ENCODE measurements around the gene RPL10. TPM values are rescaled to one million over a fixed set of nuclear protein-coding genes. Genes with fewer than 3 reads are reported as not detected.

The RPL10 gene
- total RNA-seq, 1 donor from 2014 or later: 3,704 TPM

DNA sequence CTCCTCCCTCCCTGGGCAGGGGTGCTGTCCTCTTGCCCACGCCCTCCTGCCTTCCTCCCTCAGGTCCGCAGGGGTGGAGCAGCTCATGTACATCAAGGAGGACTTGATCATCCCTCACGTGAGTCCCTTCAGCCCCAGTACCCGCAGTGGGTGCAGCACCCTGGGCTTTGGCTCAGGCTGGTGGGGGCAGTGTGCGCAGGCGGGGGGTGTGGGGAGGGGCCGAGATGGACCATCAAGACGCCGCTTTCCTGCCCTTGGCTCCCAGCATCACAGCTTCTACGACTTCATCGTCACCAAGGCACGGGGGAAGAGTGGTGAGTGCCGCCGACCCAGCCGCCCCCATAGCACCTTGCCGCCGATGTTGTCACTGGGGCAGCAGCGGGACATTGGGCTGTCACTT, 51.4 kb downstream of the RPL10 start:
- Mint-ChIP-seq H3K4me1 (ENCODE audit: unreplicated experiment) (no peaks in the 10 kb centered on the region), H3K27ac (ENCODE audit: unreplicated experiment) (no peak overlapping the region), H3K9me3 (ENCODE audit: unreplicated experiment) (no peaks in the 10 kb centered on the region), H3K4me3 (ENCODE audit: unreplicated experiment) (no peak overlapping the region), H3K36me3 (ENCODE audit: low read depth, unreplicated experiment) (no peaks in the 10 kb centered on the region), H3K27me3 (ENCODE audit: unreplicated experiment) (peaks cover 1% of the 10 kb centered on the region)
- DNase-seq (ENCODE audit: low spot score): no peak
- TF ChIP-seq, protein P1, sequence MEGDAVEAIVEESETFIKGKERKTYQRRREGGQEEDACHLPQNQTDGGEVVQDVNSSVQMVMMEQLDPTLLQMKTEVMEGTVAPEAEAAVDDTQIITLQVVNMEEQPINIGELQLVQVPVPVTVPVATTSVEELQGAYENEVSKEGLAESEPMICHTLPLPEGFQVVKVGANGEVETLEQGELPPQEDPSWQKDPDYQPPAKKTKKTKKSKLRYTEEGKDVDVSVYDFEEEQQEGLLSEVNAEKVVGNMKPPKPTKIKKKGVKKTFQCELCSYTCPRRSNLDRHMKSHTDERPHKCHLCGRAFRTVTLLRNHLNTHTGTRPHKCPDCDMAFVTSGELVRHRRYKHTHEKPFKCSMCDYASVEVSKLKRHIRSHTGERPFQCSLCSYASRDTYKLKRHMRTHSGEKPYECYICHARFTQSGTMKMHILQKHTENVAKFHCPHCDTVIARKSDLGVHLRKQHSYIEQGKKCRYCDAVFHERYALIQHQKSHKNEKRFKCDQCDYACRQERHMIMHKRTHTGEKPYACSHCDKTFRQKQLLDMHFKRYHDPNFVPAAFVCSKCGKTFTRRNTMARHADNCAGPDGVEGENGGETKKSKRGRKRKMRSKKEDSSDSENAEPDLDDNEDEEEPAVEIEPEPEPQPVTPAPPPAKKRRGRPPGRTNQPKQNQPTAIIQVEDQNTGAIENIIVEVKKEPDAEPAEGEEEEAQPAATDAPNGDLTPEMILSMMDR (IDR thresholded peaks at IDR 0.05; ENCODE audit: unreplicated experiment): no peak

- TF ChIP-seq, protein P1 (IDR thresholded peaks at IDR 0.05; ENCODE audit: unreplicated experiment): no peak
- Mint-ChIP-seq H3K4me1 (ENCODE audit: unreplicated experiment) (no peaks in the 10 kb centered on the region), H3K4me3 (ENCODE audit: unreplicated experiment) (no peak overlapping the region), H3K36me3 (ENCODE audit: low read depth, unreplicated experiment) (no peaks in the 10 kb centered on the region), H3K27ac (ENCODE audit: unreplicated experiment) (no peak overlapping the region), H3K27me3 (ENCODE audit: unreplicated experiment) (peaks cover 1% of the 10 kb centered on the region), H3K9me3 (ENCODE audit: unreplicated experiment) (no peaks in the 10 kb centered on the region)
- DNase-seq (ENCODE audit: low spot score): no peak
Observed at GRCh38 chrX:154450312-154450711, 52.1 kb downstream of the RPL10 start.

Small RNAs within 50 kb of the gene (microRNA-seq; reads per million reads assigned to microRNA genes)
- 11.8 reads per million, percentile 61 among the genes with 10 or more reads in this experiment for gene MIR6858 (ENCODE audit: unreplicated experiment)

Other genes with a start within 250 kb of the RPL10 start
- gene OPN1MW, start 215.8 kb upstream of the RPL10 start, total RNA-seq (ENCODE audit: unreplicated experiment): not detected
- not detected for gene OPN1MW2, start 178.6 kb upstream of the RPL10 start, total RNA-seq (ENCODE audit: unreplicated experiment)
- not detected for gene OPN1MW3, start 140.8 kb upstream of the RPL10 start, total RNA-seq (ENCODE audit: unreplicated experiment)
- not detected for gene TEX28, start 103.3 kb upstream of the RPL10 start, total RNA-seq (ENCODE audit: unreplicated experiment)
- 7.1 TPM for gene TKTL1, start 102.6 kb upstream of the RPL10 start, total RNA-seq (ENCODE audit: unreplicated experiment)
- gene FLNA, start 23.7 kb upstream of the RPL10 start, total RNA-seq (ENCODE audit: unreplicated experiment): 1,022 TPM
- gene EMD, start 19.1 kb upstream of the RPL10 start, total RNA-seq (ENCODE audit: unreplicated experiment): 44.7 TPM
- 38.6 TPM for gene DNASE1L1, start 10.9 kb downstream of the RPL10 start, total RNA-seq (ENCODE audit: unreplicated experiment)
- gene TAFAZZIN, start 13.2 kb downstream of the RPL10 start, total RNA-seq (ENCODE audit: unreplicated experiment): 56.4 TPM
- 100 TPM for gene ATP6AP1, start 30.3 kb downstream of the RPL10 start, total RNA-seq (ENCODE audit: unreplicated experiment)
- gene GDI1, start 38.8 kb downstream of the RPL10 start, total RNA-seq (ENCODE audit: unreplicated experiment): 157 TPM
- 77.0 TPM for gene FAM50A, start 45.8 kb downstream of the RPL10 start, total RNA-seq (ENCODE audit: unreplicated experiment)
- gene PLXNA3, start 59.9 kb downstream of the RPL10 start, total RNA-seq (ENCODE audit: unreplicated experiment): 54.5 TPM
- gene LAGE3, start 80.9 kb downstream of the RPL10 start, total RNA-seq (ENCODE audit: unreplicated experiment): 18.4 TPM
- gene UBL4A, start 88.2 kb downstream of the RPL10 start, total RNA-seq (ENCODE audit: unreplicated experiment): 16.8 TPM
- 13.9 TPM for gene SLC10A3, start 92.3 kb downstream of the RPL10 start, total RNA-seq (ENCODE audit: unreplicated experiment)
- gene FAM3A, start 117.9 kb downstream of the RPL10 start, total RNA-seq (ENCODE audit: unreplicated experiment): 29.6 TPM
- 46.4 TPM for gene G6PD, start 148.5 kb downstream of the RPL10 start, total RNA-seq (ENCODE audit: unreplicated experiment)
- gene IKBKG, start 149.2 kb downstream of the RPL10 start, total RNA-seq (ENCODE audit: unreplicated experiment): 23.0 TPM
- gene CTAG1A, start 186.8 kb downstream of the RPL10 start, total RNA-seq (ENCODE audit: unreplicated experiment): not detected
- gene CTAG1B, start 220.9 kb downstream of the RPL10 start, total RNA-seq (ENCODE audit: unreplicated experiment): not detected

Data from endothelial cell (in vitro differentiated cells).